ENCODE measurements around the gene SPI1.

The SPI1 gene

DNA sequence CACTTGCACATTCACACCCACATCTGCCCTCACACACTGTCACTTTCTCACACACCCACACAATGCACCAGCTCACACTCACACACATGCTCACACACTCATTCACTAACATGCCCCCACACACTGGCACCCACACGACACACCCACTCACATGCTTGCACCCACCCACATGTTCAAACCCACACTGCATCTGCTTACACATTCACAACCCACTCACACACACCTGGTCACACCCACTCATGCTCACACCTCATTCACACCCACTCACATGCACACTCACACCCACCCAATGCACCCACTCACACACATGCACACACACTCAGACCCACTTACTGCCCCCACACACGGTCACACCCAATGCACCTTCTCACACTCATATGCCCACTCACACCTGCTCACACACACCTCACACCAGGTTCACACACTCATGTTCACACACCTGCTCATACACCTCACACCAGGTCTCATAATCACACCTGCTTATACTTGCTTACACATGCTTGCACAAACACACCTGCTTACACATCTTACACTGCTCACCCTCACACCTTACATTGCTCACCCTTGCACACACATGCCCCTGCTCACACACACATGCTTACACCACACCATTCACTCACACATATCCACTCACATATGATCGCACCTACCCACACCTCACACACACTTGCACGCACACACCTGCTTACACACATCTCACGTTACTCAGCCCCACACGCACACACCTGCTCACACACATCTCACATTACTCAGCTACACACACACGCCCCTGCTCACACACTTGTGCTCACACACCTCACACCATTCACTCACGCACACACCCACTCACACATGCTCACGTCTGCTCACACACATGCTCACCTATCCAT lies 22.0 kb downstream of the SPI1 start:
- no peak for DNase-seq

DNA sequence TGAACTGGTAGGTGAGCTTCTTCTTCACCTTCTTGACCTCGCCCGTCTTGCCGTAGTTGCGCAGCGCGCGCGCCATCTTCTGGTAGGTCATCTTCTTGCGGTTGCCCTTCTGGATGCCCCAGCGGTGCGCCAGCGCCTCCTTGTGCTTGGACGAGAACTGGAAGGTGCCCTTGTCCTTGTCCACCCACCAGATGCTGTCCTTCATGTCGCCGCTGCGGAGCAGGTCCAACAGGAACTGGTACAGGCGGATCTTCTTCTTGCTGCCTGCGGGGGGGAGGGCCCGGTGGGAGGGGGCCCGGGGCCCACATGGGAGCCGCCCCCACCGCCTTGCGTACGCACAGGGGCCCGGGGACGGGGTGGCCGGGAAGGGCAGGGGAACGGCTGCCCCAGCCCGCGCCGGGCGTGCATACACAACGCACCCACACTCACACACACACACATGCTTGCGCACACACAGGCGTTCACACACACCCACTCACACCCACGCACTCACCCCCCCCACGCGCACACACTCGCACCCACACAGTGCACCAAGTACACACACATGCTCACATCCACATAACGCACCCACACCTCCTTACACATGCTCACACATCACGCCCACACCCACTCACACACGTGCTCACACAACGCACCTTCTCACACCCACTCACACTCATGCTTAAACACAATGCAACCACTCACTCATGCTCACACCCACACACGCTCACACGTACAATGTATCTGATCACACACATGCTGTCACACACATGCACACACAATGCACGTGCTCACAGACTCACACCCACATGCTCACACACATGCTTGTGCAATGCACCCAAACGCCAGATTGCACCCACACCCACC lies 22.8 kb downstream of the SPI1 start:
- peak; percentile 87 for DNase-seq

DNA sequence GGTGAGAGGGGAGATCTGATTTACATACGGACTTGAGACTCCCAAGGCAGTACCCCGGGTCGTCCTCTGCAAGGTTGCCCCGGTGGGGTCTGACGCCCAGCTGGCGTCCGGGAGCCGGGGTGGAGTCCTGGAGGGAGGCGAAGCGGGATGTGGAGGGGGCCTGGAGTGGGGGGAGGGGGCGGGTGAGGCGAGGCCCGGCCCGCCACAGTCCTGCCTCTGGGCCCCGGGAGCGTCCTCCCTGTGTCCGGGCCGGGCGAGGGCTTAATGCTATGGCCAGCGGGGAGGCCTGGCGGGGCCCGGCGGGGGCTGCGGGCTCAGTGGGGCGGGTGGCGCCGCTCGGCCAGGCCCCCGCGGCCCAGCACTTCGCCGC lies 23.4 kb downstream of the SPI1 start:
- DNase-seq = no peak

DNA sequence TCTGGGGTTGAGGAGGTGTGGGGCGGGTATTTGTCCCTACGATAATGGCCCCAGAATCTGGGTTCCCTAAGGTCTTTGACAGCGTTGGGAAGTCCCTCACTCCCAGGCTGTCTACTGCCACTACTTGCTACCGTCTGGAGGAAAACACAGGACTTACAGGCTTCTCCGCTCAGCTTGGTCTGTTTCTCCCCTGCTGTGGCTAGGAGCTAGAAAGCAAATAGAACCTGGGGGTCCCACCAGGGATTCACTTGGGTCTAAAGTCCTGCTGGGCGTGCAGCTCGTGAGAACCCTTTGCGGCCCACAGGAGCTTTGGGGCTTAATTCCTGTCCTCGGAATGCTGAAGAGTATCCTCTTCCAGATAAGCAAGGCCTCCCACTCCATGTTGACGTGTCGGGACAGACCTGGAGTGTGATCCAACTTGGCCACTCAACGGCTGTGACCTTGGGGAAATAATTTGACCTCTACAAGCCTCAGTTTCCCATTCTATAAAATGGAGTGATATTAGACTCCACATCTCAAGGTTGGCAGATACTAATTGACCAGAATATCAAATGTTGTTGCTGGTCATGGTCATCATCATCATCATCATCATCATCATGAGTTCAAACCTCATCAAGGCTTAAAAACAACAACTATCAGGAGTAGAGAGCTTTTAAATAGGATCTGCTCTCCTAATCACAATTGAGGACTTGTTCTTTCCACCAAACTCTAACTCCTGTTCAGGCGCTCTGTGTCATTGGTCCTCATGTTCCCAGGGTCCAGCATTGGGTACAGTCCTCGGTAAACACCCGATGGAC lies 24.2 kb downstream of the SPI1 start:
- no peak for DNase-seq

DNA sequence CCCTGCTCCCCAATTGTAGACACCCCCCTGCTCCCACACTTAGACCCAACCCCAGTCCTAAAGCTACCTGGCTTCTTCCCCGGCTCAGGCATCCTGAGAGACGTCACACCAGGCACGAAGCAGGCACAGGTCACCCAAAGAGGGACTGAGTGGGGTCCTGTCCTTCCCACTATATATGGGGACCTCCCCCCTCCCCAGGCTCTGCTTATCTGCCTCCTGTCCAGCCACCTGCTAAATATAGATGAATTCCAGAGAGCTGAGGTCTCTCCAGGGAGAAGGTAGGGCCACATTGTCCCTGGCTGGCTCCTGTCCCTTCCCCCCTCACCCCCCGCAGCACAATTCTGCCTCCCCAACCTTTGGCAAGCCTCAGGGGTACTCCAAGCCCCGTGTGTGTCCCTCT lies 25.8 kb downstream of the SPI1 start, which contains the start of gene MYBPC3:
Gene MYBPC3 (minus strand): TSS at position 147 of the 400 bp plus-strand sequence. CDS start 55 bp downstream, at position 92.
- DNase-seq = no peak

DNA sequence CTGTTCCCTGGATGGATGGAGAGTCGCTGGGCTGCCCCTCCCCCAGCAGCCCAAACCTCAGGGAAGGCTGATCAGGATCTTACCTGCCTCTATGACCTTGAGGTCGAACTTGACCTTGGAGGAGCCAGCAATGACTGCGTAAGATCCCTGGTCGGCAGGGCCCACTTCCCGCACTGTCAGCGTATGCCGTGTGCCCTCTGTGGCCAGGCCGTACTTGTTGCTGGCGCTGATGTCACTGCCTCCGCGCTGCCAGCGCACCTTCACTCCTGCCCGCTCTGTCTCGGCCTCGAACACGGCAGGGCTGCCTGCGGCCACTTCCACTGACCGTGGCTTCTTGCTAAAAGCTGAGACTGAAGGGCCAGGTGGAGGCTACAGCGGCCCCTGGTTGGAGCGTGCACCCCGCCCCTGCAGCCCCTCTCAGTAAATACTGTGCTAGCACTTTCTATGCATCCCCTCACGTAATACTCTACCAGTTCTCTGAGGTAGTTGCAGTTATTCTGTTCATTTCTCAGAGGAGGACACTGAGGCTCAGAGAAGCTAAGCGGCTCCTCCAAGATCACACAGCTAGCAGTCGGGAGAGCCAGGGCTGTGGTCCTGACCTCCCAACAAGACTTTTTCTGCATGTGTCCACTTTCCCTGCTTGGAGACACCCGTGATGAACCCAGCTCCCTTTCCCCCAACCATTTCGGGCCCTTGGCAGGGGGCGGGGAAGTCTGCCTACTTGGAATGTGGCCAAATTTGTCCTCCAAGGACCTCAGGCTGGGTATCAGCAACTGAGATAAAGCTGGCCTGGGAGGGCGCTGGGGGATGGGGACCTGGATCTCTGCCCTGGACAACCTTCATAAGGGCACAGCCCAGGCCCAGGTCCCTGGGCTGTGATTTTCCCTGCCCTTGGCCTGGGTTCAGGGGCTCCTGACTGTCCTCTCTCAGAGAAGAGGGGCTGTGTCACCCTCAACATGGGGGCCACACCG lies 26.9 kb downstream of the SPI1 start:
- DNase-seq = no peak

DNA sequence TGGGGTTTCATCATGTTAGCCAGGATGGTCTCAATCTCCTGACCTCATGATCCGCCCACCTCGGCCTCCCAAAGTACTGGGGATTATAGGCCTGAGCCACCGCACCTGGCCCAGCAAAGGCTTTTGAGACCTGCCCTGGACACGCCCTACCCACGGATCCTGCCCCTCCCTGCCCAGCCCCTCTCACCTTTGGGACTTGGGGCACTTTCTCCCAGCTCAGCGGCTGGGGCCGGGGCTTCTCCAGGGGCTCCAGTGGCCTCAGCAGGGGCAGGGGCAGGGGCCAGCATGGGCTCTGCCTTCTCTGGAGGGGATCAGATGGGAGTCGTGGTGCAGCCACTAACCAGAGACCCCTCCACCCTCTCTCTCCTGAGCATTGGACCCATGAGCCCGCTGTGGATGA lies 28.0 kb downstream of the SPI1 start:
- DNase-seq = no peak

DNA sequence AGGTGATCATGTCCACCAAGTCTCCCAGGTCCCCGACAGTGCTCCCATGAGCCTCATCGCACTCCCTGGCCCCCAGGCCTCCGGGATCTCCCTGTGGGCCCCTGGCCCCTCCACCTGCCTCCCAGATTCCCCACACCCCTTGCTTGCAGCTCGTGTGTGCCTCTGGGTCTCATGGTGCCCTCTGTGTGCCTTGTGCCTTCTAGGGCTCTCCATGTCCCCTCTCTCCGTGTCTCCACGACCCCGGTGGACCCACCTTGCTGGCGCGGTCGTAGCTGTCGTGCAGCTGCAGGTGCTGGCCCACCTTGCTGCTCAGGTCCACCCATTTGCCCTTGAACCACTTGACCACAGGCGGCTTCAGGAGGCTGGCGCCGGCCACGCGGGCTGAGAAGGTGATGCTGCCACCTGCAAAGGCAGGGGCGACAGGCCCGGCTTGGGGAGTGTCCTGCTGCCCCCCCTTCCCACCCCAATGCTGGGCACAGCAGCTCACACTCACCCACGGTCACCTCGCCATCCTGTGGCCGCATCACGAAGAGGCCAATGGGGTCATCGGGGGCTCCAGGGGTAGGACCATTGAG lies 28.7 kb downstream of the SPI1 start:
- DNase-seq = no peak

DNA sequence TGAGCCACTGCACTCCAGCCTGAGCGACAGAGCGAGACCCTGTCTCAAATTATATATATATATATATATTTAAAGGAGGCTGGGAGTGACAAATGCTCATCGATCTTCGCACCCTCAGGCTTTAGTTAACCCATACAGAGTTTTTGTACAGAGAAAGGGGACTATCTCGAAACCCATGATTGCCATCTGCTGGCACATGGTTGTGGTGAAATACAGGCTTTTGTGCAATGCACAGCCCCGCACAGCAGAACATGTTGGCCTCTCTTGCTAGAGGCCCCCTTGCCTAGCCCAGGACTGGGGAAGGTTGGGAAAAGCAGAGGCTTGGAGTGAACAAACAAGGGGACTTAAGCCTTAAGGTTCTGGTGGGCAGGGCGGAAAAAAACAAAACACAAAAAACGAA lies 29.5 kb downstream of the SPI1 start:
- peak; percentile 10 for DNase-seq

DNA sequence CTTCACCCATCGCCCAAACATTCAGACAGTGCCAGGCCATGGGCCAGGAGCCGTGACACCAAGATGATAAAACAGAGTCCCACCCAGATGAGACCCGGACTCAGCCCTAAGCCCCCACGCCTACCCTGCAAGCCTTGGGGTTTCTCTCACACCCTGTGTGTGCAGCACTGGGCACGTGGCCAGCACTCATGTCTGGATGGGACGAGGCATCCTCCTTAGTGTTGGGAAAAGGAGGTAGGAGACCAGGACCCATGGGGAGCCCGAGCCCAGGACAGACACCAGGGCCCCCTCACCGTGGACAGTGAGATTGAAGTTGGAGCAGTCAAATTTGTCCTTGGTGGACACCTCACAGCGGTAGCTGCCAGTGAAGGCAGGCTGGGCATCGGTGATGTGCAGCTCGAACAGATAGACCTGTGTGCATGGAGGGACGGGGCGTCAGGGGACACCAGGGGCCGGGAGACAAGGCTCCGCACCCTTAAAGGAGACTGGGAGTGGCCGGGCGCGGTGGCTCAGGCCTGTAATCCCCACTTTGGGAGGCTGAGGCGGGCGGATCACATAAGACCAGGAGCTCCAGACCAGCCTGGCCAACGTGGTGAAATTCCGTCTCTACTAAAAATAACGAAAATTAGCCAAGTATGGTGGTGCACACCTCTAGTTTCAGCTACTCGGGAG lies 30.1 kb downstream of the SPI1 start:
- no peak for DNase-seq

DNA sequence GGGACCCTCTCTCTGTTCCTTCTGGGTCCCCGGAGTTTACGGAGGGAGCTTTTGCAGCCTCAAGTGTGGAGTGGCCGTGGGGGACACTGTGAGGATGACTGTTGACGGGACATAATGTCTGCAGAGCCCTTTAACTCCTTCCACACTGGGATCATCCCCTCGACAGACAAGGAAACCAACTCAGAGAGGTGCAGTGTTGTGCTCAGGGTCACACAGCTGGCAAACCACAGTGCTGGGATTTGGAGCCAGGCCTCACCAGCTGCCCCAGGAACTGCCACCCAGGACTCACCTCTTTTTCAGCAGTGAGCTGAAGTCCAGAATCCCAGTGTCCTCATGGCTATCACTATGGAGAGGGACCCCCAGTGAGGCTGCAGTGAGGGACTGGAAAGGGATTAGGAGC lies 31.2 kb downstream of the SPI1 start:
- no peak for DNase-seq

DNA sequence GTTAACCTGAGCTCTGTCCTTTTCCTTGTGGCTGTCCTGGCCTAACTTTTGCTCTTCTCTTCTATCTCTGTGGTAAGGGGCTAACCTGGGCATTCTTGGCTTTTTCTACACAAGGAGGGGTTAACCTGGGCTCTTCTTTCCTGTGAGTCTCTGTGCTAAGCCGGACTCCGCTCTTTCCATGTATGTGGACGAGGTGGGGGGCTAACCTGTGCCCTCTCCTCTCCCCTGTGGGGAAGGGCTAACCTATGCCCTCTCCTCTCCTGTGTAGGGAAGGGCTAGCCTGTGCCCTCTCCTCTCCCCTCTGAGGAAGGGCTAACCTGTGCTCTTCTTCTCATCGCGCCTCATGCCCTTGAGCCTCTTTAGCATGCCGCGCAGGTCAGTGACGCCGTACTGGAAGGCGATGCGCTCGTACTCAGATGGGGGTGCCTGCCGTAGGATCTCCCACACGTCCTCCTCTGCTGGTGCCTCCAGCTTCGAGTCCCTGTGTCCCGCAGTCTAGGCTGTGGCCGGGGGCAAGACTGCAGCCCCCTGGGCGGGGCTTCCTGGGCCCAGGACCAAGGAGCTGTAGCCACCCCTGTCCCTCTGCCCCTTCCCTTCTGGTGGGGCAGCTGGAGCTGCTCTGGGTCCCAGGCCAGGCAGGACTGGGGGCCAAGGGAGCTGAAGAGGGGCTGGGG lies 32.3 kb downstream of the SPI1 start:
- no peak for DNase-seq

DNA sequence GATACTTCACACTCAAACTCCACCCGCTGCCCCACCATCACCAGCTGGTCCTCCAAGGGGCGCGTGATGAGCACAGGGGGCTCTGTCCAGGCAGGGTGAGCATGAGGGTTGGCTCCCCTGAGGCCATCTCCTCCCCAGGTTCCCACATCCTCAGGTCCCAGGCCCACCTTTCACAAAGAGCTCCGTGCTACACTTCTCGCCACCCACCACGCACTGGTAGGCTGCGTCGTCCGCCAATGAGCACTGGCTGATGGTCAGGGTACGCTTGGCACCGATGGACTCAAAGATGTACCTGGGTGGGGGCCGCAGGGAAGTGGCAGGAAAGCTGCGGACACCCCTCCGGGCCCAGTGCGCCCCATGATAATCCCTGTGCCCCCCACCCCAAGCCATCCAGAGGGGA lies 35.5 kb downstream of the SPI1 start:
- DNase-seq = no peak

DNA sequence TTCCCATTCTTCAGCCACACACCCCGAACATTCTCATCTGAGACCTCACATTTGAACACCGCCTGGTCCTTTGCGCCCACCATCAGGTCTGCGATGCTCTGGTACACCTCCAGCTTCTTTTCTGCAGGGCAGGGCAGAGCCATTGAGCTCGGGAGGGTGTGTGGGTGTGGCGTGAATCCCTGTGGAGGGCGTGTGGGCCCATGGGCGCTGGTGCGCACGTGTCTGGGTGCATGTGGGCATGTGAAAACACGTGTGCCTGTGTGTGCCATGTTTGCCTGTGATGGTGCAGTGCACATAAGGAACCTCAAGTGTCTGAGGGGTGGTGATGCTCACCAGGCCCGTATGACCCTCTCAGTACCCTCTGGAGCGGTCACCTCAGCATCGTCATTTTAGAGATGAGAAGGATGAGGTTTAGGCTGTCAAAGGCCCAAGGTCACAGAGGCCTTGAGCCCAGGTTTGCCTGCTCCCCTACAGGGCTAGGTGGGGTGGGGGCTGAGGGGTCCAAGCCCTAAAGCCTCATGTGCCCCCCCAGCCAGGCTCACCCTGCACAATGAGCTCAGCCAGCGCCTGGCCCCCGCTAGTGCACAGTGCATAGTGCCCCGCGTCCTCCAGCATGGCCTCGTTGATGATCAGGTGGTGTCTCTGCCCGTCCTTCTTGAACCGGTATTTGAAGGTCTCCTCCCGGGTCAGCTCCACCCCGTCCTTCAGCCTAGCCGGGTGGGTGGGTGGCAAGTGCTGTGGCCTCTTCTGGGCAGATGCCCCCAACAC lies 36.1 kb downstream of the SPI1 start:
- no peak for DNase-seq

DNA sequence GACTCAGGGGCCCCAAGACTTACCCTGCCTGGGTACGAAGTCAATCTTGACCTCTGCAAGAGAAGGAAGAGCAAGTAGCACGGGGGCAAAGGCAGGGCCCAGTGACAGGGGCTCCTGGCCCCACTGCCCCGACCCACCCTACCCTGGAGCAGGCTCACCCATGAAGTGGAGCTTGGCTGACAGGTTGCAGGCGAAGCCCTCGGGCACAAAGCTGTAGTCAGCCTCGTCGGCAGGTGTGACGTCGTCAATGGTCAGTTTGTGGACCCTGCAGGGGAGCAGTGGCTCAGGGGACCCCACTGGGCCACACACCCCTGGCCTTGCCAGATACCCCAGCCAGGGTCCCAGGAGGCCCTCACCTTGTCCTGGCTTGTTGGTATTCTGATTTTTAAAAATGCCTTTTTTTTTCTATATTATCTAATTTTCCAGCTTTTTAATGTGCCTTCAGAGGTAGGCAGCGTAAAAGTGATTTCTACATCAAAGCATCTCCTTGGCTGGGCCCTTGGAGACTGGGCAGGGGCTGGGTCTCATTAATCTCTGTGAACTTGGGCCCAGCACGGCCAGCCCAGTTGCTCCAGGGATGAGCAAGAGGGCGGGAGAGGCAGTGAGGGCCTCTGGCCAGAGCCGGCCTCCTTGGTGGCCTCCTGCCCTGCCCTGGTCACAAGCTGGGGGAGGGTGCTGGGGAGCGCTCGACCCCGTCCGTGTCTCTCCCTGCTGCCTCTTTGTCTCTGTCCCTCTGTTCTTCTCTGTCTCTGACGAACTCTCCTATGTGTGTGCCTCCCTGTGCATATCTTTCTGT lies 37.2 kb downstream of the SPI1 start:
- no peak for DNase-seq

DNA sequence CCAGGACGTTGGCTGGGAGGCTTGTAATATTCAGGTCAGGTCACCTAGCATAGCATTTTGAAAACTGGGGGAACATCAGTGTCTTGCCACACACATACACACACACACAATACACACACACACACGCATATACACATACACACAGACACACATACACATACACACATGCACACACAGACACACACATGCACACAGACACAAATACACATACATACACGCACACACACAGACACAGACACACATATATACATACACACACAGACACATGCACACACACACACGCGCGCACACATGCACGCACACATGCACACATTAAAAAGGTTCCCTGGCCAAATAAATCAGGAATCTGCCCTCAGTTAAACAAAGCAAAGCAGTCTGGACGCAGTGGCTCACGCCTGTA lies 38.3 kb downstream of the SPI1 start:
- DNase-seq = no peak

DNA sequence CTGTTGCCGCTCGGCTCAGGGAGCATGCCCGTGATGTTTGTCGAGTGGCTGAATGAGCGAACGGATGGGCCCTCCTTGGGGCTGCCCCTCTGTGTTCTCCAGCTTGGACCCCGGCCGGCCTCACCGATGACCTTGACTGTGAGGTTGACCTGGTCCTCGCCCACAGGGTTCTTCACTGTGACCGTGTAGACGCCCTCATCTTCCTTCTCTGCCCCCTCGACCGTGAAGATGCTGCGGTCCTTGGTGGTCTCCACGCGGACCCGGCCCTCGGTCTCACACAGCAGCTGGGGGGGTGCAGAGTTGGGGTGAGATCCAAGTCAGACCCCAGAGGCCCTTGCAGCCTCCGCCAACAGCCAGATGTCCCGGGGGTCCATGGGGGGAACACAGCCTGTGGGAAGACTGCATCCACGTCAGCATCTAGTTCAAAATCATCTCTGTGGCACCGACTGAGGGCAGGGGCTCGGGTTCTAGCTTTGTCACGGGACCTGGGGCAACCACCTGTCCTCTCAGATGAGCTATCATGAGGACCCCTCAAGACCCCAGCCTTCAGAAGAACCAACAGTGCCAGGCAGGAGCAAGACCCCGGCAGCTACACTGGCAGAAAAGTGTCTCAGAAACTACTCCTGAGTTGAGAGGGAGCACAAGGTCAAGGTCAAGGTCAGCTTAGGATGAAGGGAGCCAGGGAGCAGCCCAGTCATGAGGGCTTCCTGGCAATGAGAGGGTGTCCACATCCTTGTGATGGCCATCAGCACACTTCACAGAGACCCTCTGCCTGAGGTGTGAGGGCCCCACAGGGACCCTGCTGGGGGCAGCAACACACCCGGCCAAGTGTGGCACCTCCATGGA lies 39.7 kb downstream of the SPI1 start:
- no peak for DNase-seq

All from NCI-H345 (cell line).